WTC11 (cell line): ENCODE results near the gene SPIB. TPM values are rescaled to one million over a fixed set of nuclear protein-coding genes. Genes with fewer than 3 reads are reported as not detected.

Experiments
- ATAC-seq: fragments of 200-7000 bp; cut with Tn5 transposase; 2 replicates; pipeline ENCODE4 v1.10.0; 2021; ENCODE audit warnings: mild to moderate bottlenecking, moderate library complexity
- CTCF ChIA-PET: fragments of 300-600 bp; sonication (Branson Sonifier 250); formaldehyde crosslinking; loops from one replicate; lab custom pipeline; 2021; ENCODE audit warnings: antibody characterized with exemption; lab: Charles Lee
- POLR2A ChIA-PET: fragments of 350-600 bp; sonication (Branson Sonifier 250); formaldehyde crosslinking; loops from one replicate; lab custom pipeline; 2021; ENCODE audit warnings: antibody characterized with exemption; lab: Charles Lee
- DNase-seq: peaks from one replicate; pipeline ENCODE4 v3.0.0; 2021; ENCODE audit warnings: low spot score
- H3K27ac Mint-ChIP-seq: 2 replicates; pipeline ENCODE4 v1.8.0; 2021; ENCODE audit warnings: mixed read lengths
- H3K27me3 Mint-ChIP-seq: 2 replicates; pipeline ENCODE4 v1.8.0; 2021; ENCODE audit warnings: low read depth, mild to moderate bottlenecking, moderate library complexity, mixed read lengths
- H3K36me3 Mint-ChIP-seq: 2 replicates; pipeline ENCODE4 v1.8.0; 2021; ENCODE audit warnings: mixed read lengths
- H3K4me1 Mint-ChIP-seq: 2 replicates; pipeline ENCODE4 v1.8.0; 2022; ENCODE audit warnings: mixed read lengths
- H3K4me3 Mint-ChIP-seq: 2 replicates; pipeline ENCODE4 v1.8.0; 2021; ENCODE audit warnings: mild to moderate bottlenecking, moderate library complexity, mixed read lengths
- H3K9me3 Mint-ChIP-seq: 2 replicates; pipeline ENCODE4 v1.8.0; 2021; ENCODE audit warnings: mixed read lengths
- CREM ChIP-seq: sonication (generic); formaldehyde crosslinking; IDR thresholded peaks from 2 replicates; pipeline ENCODE4 v1.8.1; 2022; ENCODE audit warnings: mild to moderate bottlenecking, missing genetic modification reagents, moderate library complexity
- EMX1 ChIP-seq: fragments of 250-450 bp; sonication (Bioruptor Pico); IDR thresholded peaks from 2 replicates; pipeline ENCODE4 v1.8.0; 2021; ENCODE audit warnings: mild to moderate bottlenecking
- ETV6 ChIP-seq: sonication (generic); formaldehyde crosslinking; IDR thresholded peaks from 2 replicates; pipeline ENCODE4 v1.8.1; 2022; ENCODE audit warnings: mild to moderate bottlenecking, missing genetic modification reagents
- JUN ChIP-seq: sonication (generic); formaldehyde crosslinking; IDR thresholded peaks from 2 replicates; pipeline ENCODE4 v1.8.0; 2023; ENCODE audit warnings: mild to moderate bottlenecking, missing genetic modification reagents
- NFATC4 ChIP-seq: fragments of 250-450 bp; sonication (Bioruptor Pico); IDR thresholded peaks from 2 replicates; pipeline ENCODE4 v1.9.0; 2021; ENCODE audit warnings: mild to moderate bottlenecking
- NR2C2 ChIP-seq: sonication (generic); formaldehyde crosslinking; IDR thresholded peaks from 2 replicates; pipeline ENCODE4 v1.8.0; 2022; ENCODE audit warnings: mild to moderate bottlenecking, missing genetic modification reagents
- RELA ChIP-seq: sonication (generic); formaldehyde crosslinking; IDR thresholded peaks from 2 replicates; pipeline ENCODE4 v1.8.1; 2022; ENCODE audit warnings: missing genetic modification reagents, mild to moderate bottlenecking, borderline replicate concordance
- RORB ChIP-seq: fragments of 250-450 bp; sonication (Bioruptor Pico); IDR thresholded peaks from 2 replicates; pipeline ENCODE4 v1.9.0; 2021; ENCODE audit warnings: mild to moderate bottlenecking
- ZBTB21 ChIP-seq: sonication (generic); formaldehyde crosslinking; IDR thresholded peaks from 2 replicates; pipeline ENCODE4 v1.8.1; 2023; ENCODE audit warnings: mild to moderate bottlenecking, missing genetic modification reagents, borderline replicate concordance
- ZNF121 ChIP-seq: sonication (generic); formaldehyde crosslinking; IDR thresholded peaks from 2 replicates; pipeline ENCODE4 v1.8.0; 2023; ENCODE audit warnings: missing genetic modification reagents
- ZNF232 ChIP-seq: sonication (generic); formaldehyde crosslinking; IDR thresholded peaks from 2 replicates; pipeline ENCODE4 v1.8.0; 2022; ENCODE audit warnings: mild to moderate bottlenecking, missing genetic modification reagents
- total RNA-seq: library from RNA; stranded (reverse); gene quantifications from 3 replicates; pipeline ENCODE4 v1.2.3, GENCODE V29; 2021
- TF ChIP-seq, protein P1 (sequence below): sonication (generic); formaldehyde crosslinking; IDR thresholded peaks from 2 replicates; pipeline ENCODE4 v1.8.1; 2023; ENCODE audit warnings: mild to moderate bottlenecking, missing genetic modification reagents
- TF ChIP-seq, protein P2 (sequence below): fragments of 250-450 bp; sonication (Bioruptor Pico); IDR thresholded peaks from 2 replicates; pipeline ENCODE4 v1.9.0; 2021; ENCODE audit warnings: moderate library complexity, mild to moderate bottlenecking, inconsistent platforms, borderline replicate concordance
- TF ChIP-seq, protein P3 (sequence below): sonication (generic); formaldehyde crosslinking; IDR thresholded peaks from 2 replicates; pipeline ENCODE4 v1.8.1; 2023; ENCODE audit warnings: mild to moderate bottlenecking, missing genetic modification reagents, moderate library complexity
- TF ChIP-seq, protein P4 (sequence below): sonication (generic); formaldehyde crosslinking; IDR thresholded peaks from 2 replicates; pipeline ENCODE4 v1.8.0; 2022; ENCODE audit warnings: mild to moderate bottlenecking, missing genetic modification reagents
- TF ChIP-seq, protein P5 (sequence below): sonication (generic); formaldehyde crosslinking; IDR thresholded peaks from 2 replicates; pipeline ENCODE4 v1.8.1; 2022; ENCODE audit warnings: mild to moderate bottlenecking, moderate library complexity, missing genetic modification reagents
- TF ChIP-seq, protein P6 (sequence below): fragments of 250-450 bp; sonication (Bioruptor Pico); IDR thresholded peaks from 2 replicates; pipeline ENCODE4 v1.9.0; 2021; ENCODE audit warnings: mild to moderate bottlenecking
- TF ChIP-seq, protein P7 (sequence below): fragments of 250-450 bp; sonication (Bioruptor Pico); conservative IDR thresholded peaks from 2 replicates; pipeline ENCODE4 v1.9.0; 2021; ENCODE audit warnings: mild to moderate bottlenecking
- TF ChIP-seq, protein P8 (sequence below): sonication (generic); formaldehyde crosslinking; IDR thresholded peaks from 2 replicates; pipeline ENCODE4 v1.8.1; 2023; ENCODE audit warnings: mild to moderate bottlenecking, missing genetic modification reagents, moderate library complexity

SPIB gene
- total RNA-seq, 1 experiment from 2014 or later = 4.7 TPM

DNA sequence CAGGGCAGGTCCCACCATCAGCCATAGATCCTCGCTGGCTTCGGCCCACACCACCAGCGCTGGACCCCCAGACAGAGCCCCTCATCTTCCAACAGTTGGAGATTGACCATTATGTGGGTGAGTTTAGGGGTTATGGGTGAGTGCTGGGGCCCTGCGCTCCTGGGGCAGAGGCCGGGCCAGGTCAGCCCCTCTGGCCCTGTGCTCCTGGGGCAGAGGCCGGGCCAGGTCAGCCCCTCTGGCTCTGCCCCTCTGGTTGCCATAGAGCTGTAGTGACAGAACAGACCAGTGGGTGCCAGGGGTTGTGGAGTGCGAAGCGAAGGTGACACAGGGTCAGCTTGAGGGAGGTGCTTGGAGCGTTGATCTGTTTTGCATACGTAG lies 19.4 kb upstream of the SPIB start:
- Mint-ChIP-seq H3K4me3 (no peak overlapping the region), H3K4me1 (no peaks in the 10 kb centered on the region), H3K9me3 (no peaks in the 10 kb centered on the region), H3K36me3 (peaks cover 28% of the 10 kb centered on the region)
- CTCF ChIA-PET = interaction anchor here (0.6 to 1.2 kb wide), 2 partner anchors 16 to 138 kb away, joined by 3 to 7 read pairs; no protein-coding TSS in a partner anchor
- no peak for DNase-seq
- ATAC-seq = no peak
- TF ChIP-seq, protein P1, sequence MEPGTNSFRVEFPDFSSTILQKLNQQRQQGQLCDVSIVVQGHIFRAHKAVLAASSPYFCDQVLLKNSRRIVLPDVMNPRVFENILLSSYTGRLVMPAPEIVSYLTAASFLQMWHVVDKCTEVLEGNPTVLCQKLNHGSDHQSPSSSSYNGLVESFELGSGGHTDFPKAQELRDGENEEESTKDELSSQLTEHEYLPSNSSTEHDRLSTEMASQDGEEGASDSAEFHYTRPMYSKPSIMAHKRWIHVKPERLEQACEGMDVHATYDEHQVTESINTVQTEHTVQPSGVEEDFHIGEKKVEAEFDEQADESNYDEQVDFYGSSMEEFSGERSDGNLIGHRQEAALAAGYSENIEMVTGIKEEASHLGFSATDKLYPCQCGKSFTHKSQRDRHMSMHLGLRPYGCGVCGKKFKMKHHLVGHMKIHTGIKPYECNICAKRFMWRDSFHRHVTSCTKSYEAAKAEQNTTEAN = no peak
- TF ChIP-seq ZNF121 (CRISPR knock-in tag) (no peak), JUN (CRISPR knock-in tag) (no peak), ETV6 (no peak), ZNF232 (CRISPR knock-in tag) (no peak), RORB (CRISPR knock-in tag) (no peak), ZBTB21 (CRISPR knock-in tag) (no peak), CREM (CRISPR knock-in tag) (no peak), NR2C2 (CRISPR knock-in tag) (no peak), EMX1 (CRISPR knock-in tag) (no peak), RELA (CRISPR knock-in tag) (no peak), NFATC4 (no peak)
- TF ChIP-seq, protein P2, sequence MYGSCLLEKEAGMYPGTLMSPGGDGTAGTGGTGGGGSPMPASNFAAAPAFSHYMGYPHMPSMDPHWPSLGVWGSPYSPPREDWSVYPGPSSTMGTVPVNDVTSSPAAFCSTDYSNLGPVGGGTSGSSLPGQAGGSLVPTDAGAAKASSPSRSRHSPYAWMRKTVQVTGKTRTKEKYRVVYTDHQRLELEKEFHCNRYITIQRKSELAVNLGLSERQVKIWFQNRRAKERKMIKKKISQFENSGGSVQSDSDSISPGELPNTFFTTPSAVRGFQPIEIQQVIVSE = no peak
- TF ChIP-seq, protein P3, sequence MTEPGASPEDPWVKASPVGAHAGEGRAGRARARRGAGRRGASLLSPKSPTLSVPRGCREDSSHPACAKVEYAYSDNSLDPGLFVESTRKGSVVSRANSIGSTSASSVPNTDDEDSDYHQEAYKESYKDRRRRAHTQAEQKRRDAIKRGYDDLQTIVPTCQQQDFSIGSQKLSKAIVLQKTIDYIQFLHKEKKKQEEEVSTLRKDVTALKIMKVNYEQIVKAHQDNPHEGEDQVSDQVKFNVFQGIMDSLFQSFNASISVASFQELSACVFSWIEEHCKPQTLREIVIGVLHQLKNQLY (CRISPR knock-in tag) = no peak
- TF ChIP-seq, protein P4, sequence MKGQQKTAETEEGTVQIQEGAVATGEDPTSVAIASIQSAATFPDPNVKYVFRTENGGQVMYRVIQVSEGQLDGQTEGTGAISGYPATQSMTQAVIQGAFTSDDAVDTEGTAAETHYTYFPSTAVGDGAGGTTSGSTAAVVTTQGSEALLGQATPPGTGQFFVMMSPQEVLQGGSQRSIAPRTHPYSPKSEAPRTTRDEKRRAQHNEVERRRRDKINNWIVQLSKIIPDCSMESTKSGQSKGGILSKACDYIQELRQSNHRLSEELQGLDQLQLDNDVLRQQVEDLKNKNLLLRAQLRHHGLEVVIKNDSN (CRISPR knock-in tag) = no peak
- TF ChIP-seq, protein P5, sequence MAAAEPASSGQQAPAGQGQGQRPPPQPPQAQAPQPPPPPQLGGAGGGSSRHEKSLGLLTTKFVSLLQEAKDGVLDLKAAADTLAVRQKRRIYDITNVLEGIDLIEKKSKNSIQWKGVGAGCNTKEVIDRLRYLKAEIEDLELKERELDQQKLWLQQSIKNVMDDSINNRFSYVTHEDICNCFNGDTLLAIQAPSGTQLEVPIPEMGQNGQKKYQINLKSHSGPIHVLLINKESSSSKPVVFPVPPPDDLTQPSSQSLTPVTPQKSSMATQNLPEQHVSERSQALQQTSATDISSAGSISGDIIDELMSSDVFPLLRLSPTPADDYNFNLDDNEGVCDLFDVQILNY (CRISPR knock-in tag) = no peak
- TF ChIP-seq, protein P6, sequence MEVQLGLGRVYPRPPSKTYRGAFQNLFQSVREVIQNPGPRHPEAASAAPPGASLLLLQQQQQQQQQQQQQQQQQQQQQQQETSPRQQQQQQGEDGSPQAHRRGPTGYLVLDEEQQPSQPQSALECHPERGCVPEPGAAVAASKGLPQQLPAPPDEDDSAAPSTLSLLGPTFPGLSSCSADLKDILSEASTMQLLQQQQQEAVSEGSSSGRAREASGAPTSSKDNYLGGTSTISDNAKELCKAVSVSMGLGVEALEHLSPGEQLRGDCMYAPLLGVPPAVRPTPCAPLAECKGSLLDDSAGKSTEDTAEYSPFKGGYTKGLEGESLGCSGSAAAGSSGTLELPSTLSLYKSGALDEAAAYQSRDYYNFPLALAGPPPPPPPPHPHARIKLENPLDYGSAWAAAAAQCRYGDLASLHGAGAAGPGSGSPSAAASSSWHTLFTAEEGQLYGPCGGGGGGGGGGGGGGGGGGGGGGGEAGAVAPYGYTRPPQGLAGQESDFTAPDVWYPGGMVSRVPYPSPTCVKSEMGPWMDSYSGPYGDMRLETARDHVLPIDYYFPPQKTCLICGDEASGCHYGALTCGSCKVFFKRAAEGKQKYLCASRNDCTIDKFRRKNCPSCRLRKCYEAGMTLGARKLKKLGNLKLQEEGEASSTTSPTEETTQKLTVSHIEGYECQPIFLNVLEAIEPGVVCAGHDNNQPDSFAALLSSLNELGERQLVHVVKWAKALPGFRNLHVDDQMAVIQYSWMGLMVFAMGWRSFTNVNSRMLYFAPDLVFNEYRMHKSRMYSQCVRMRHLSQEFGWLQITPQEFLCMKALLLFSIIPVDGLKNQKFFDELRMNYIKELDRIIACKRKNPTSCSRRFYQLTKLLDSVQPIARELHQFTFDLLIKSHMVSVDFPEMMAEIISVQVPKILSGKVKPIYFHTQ (CRISPR knock-in tag) = no peak
- TF ChIP-seq, protein P7, sequence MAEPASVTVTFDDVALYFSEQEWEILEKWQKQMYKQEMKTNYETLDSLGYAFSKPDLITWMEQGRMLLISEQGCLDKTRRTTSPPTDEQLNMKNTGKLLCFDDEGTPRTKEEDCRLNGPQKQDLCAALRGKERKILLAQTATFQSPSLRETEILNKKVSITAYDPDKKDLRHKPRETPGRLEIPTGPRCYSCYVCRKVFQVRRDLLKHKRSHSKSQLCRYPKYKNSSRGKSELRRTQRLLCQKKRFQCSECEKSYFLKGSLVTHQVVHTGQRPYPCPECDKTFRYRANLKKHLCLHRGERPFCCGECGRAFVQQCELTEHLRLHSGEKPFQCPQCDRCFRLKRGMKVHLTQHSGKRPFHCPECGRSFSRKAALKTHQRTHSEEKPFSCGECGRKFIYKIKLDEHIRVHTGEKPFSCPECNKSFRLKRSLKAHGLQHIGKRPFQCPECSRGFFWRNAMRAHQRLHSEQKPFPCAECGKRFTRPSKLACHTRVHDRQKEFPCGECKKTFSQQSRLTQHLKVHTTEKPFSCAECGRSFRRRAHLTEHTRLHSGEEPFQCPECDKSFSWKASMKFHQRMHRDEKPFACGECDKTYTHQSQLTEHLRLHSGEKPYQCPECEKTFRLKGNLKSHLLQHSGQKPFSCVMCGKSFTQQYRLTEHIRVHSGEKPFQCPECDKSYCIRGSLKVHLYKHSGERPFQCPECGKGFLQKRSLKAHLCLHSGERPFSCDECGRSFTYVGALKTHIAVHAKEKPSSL (CRISPR knock-in tag) = no peak
- TF ChIP-seq, protein P8, sequence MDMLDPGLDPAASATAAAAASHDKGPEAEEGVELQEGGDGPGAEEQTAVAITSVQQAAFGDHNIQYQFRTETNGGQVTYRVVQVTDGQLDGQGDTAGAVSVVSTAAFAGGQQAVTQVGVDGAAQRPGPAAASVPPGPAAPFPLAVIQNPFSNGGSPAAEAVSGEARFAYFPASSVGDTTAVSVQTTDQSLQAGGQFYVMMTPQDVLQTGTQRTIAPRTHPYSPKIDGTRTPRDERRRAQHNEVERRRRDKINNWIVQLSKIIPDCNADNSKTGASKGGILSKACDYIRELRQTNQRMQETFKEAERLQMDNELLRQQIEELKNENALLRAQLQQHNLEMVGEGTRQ (CRISPR knock-in tag) = no peak
- TF ChIP-seq, all 79 proteins: peak for 0
- Mint-ChIP-seq H3K27me3 (no peaks in the 10 kb centered on the region), H3K27ac (no peak overlapping the region)
- POLR2A ChIA-PET = no interaction called here
